ENCODE measurements around the gene LIN37. TPM values are rescaled to one million over a fixed set of nuclear protein-coding genes. Genes with fewer than 3 reads are reported as not detected.

The LIN37 gene
- total and polyA plus RNA-seq, 2 experiments from 2014 or later: 4.3 to 6.8 TPM

GRCh38 chr19:35714601-35715354 is 33.6 kb upstream of the LIN37 start:
- DNase-seq (ENCODE audit: low spot score) (peak; percentile 68), ATAC-seq (no peak)
- Histone ChIP-seq H3K9me2 (ENCODE audit: insufficient read depth) (no peaks in the 10 kb centered on the region), H3K4me2 (peak overlapping the region; percentile 99), H3K36me3 (ENCODE audit: insufficient read depth) (no peaks in the 10 kb centered on the region), H3K27me3 (ENCODE audit: insufficient read depth) (no peaks in the 10 kb centered on the region), H2AFZ (no peak overlapping the region), H3K27ac (ENCODE audit: low read depth) (no peak overlapping the region), H4K20me1 (replicated peaks; ENCODE audit: insufficient read depth) (peaks cover 11% of the 10 kb centered on the region), H3K4me1 (ENCODE audit: insufficient read depth) (peaks cover 48% of the 10 kb centered on the region), H3F3A (replicated peaks; ENCODE audit: low read depth) (peaks cover 10% of the 10 kb centered on the region; the same call in 1 of the 2 replicates), H3K79me2 (replicated peaks; ENCODE audit: insufficient read depth) (peaks cover 16% of the 10 kb centered on the region), H3K4me3 (peak overlapping the region; percentile 85; the same call in 1 of the 2 replicates)
- Mint-ChIP-seq H3K36me3 (ENCODE audit: low read depth) (peaks cover 3% of the 10 kb centered on the region; the same call in 1 of the 3 replicates), H3K9me3 (no peaks in the 10 kb centered on the region), H3K4me1 (peaks cover 54% of the 10 kb centered on the region), H3K4me3 (peak overlapping the region; percentile 88), H3K27ac (no peak overlapping the region), H3K27me3 (ENCODE audit: insufficient read depth, low read depth, poor library complexity) (peaks cover 28% of the 10 kb centered on the region)
- TF ChIP-seq JUNB (IDR thresholded peaks at IDR 0.05; ENCODE audit: unreplicated experiment) (no peak), STAT1 (IDR thresholded peaks at IDR 0.05; ENCODE audit: unreplicated experiment) (no peak), EZH2 (IDR thresholded peaks at IDR 0.05; ENCODE audit: low read depth, unreplicated experiment) (no peak), EZH2phosphoT487 (IDR thresholded peaks at IDR 0.05; ENCODE audit: unreplicated experiment) (no peak), ZNF462 (CRISPR knock-in tag; IDR thresholded peaks at IDR 0.05) (no peak), CTCF (conservative IDR thresholded peaks at IDR 0.05; ENCODE audit: low read depth in 2 of 2) (peak; percentile 14 to 32; a peak in 2 of 4 replicates)

Measured in GM23338 (cell line).